HG03342 (cell line): Measurements from ENCODE around the gene TUBA3E.
"Not testable (repeated sequence)": the region's sequence is repeated elsewhere in the genome, so short reads cannot be mapped to it uniquely, and the experiment has no call there.

Experiments
- ATAC-seq: cut with Tn5 transposase; IDR thresholded peaks from one replicate; pipeline ENCODE4 v1.9.1; 2021; ENCODE audit warnings: mild to moderate bottlenecking, moderate library complexity; ENCODE audit not compliant: unreplicated experiment

TUBA3E gene

DNA sequence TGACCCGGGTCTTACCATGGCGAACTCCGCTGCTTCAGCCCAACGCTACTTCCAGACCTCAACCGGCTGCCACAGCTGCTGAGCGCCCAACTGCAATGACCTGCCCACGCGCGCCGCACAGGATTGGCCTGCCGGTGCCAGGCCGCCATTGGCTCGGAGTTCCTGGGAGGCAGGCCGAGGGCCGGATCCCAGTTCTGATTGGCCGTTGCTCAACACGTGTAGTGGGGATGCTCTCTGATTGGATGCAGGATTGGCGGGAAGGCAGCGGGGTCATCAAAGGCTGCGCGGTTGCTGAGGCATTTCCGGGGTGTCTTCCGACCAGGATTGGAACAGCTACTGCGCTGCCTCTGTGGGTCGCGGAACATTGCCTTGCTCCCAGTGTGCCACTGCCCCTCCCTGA, at the start of gene TUBA3E:
Gene TUBA3E, minus strand, starts transcription at position 97 of the 400 bp plus-strand sequence. Its CDS starts 79 bp downstream, at position 18.
- no peak for ATAC-seq

- no peak for ATAC-seq
Measured at GRCh38 chr2:130246430-130246829, 48.2 kb upstream of the TUBA3E start.

- ATAC-seq, result no peak
Measured at GRCh38 chr2:130245976-130246375, 47.7 kb upstream of the TUBA3E start.

GRCh38 chr2:130243359-130243758, 45.1 kb upstream of the TUBA3E start:
- ATAC-seq, result no peak

GRCh38 chr2:130241041-130241707, 42.9 kb upstream of the TUBA3E start:
- no peak for ATAC-seq

DNA sequence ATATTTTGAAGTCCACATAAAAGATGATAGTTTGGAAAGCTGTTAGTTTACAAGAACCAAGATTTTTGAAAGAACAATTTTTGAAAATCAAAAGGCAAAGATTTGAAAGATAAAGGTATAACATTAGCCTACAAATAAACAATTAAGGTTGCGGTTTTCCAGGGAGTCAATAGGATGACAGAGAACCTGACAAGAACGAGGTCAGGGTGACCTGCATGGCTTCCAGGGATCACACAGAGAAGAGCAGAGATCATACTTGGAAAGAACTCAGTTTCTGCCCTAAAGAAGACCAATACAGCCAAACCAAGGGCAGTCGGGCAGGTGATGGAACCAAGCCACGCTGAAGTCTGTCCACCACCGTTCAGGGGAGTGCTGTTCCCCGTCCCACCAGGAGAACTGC, 41.3 kb upstream of the TUBA3E start:
- ATAC-seq, result not testable (repeated sequence)

DNA sequence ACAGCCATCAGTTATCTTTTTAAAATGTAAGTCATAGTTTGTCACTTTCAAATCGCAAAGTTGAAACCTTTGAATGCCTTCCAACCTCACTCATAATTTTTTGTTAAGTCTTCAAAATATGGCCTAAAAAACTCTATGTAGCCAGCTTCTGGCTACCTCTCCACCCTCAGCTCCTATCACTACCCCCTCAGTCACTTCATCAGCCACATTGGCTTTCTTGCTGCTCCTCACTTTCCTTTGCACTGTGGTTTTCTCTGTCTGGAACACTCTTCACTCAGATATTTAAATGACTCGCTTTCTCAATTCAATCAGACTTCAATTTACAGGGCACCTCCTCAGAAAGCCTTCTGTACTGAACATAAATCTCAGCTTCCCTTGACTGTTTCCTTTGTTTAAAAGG, 34.8 kb upstream of the TUBA3E start:
- not testable (repeated sequence) for ATAC-seq

DNA sequence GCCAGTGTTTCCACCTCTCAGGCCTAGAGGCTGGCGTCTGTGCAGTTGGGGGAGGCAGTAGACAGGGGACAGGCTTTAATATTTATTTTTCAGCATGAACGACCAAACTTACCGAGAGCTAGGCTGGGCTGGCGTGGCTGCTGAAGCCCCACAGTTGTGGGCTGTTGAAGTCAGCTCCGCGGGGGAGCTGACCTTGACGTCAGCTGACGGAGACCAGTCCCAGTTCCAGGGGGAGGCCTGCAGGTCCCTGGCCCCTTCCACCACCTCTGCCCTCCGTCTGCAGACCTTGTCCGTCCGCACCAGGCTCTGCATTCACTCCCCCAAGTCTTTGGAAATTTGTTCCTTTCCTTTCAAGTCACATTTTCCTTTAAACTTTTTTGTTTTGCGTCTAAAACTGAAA, 33.4 kb upstream of the TUBA3E start:
- no peak for ATAC-seq

DNA sequence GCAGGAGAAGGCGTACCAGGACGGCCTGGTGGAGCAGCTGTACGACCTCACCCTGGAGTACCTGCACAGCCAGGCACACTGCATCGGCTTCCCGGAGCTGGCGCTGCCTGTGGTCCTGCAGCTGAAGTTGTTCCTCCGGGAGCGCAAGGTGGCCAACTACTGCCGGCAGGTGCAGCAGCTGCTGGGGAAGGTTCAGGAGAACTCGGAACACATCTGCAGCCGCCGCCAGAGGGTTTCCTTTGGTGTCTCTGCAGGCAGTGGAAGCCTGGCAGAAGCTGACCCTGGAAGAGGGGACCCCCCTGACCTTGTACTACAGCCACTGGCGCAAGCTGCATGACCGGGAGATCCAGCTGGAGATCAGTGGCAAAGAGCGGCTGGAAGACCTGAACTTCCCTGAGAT, 32.7 kb upstream of the TUBA3E start:
- ATAC-seq, result not testable (repeated sequence)

GRCh38 chr2:130230376-130230775, 32.1 kb upstream of the TUBA3E start:
- ATAC-seq, result not testable (repeated sequence)

GRCh38 chr2:130229161-130229510, 30.9 kb upstream of the TUBA3E start:
- not testable (repeated sequence) for ATAC-seq

GRCh38 chr2:130228467-130229160, 30.4 kb upstream of the TUBA3E start:
- not testable (repeated sequence) for ATAC-seq

DNA sequence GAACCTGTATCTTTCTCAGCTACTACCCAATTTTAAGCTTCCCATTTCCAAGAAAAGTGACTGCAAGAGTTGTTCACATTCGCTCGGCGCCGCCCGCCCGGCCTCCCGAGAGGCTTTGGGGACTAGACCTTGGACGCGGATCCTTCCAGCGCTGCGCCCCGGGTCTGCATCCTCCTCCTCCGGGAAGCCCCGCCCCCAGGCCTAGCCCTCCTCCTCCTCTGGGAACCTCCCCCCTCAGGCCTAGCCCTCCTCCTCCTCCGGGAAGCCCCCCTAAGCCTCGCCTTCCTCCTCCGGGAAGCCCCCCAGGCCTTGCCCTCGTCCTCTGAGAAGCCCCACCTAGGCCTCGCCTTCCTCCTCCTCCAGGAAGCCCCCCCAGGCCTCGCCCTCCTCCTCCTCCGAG, 29.8 kb upstream of the TUBA3E start:
- ATAC-seq, result not testable (repeated sequence)

- ATAC-seq, result peak; percentile 81
Measured at GRCh38 chr2:130222523-130222922, 24.3 kb upstream of the TUBA3E start.

DNA sequence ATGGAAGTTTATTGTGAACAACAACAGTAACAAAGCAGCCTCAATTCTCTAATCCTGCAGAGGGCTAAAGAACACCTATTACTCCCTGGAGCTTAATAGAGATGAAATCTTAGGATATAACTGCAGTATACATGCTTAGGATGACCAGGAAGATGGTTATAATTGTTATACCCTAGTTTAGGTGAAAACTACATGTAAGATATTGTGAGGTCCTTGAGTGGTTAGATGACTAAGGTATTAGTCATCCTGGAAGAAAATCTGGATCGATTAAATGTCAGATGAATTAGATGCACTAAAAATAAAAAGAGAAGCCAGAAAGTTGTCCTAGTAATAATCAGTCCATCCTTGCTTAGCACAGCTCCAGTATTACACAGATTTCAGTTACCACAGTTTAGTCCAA, 22.3 kb upstream of the TUBA3E start:
- not testable (repeated sequence) for ATAC-seq

GRCh38 chr2:130219147-130219546, 20.9 kb upstream of the TUBA3E start:
- ATAC-seq, result not testable (repeated sequence)

- not testable (repeated sequence) for ATAC-seq
Measured at GRCh38 chr2:130207051-130207450, 8.8 kb upstream of the TUBA3E start.

DNA sequence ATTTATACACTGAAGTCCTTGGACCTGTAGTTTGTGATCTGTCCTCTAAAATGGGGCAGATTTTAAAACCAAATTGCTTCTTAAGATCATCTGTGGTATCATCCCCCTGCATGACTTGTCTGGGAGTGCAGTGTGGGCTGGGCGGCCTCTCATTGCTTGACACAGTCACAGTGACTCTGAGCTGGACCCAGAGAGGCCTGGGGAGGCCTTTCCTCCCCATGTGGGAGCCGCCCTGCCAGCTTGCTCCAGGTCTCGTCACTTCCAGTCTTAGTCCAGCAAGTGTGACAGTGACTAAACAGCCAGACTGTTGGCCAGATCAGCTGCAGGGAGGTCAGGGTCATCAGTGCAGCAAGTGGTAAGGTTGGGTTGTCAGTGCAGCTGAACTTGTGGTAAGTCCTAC, 4.9 kb upstream of the TUBA3E start:
- ATAC-seq, result not testable (repeated sequence)

GRCh38 chr2:130202518-130202917, 4.3 kb upstream of the TUBA3E start:
- ATAC-seq, result not testable (repeated sequence)

DNA sequence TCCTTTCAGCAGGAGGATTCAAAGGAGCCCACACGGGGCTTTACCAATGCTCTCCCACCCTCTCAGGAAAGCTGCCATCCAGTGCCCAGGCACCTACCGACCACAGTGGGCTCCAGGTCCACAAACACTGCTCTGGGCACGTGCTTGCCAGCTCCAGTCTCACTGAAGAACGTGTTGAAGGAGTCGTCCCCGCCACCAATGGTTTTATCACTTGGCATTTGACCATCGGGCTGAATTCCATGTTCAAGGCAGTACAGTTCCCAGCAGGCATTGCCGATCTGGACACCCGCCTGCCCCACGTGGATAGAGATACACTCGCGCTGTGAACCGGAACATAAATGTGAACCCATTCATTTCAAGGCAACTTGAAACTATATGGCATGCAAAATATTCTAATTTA, 2.2 kb downstream of the TUBA3E start:
- ATAC-seq, result not testable (repeated sequence)

GRCh38 chr2:130195089-130195635, 3.1 kb downstream of the TUBA3E start:
- not testable (repeated sequence) for ATAC-seq

DNA sequence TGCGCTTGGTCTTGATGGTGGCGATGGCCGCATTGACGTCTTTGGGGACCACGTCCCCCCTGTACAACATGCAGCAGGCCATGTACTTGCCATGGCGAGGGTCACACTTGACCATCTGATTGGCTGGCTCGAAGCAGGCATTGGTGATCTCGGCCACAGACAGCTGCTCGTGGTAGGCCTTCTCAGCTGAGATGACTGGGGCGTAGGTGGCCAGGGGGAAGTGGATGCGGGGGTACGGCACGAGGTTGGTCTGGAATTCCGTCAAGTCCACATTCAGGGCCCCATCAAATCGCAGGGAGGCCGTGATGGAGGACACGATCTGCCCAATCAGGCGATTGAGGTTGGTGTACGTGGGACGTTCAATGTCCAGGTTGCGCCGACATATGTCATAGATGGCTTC, 4.4 kb downstream of the TUBA3E start:
- ATAC-seq, result not testable (repeated sequence)
